Epithelial cell of proximal tubule (primary cell): ENCODE results near the gene FURIN. TPM values are rescaled to one million over a fixed set of nuclear protein-coding genes. Genes with fewer than 3 reads are reported as not detected.

ENCODE experiments used
- DNase-seq: peaks from one replicate; pipeline ENCODE4 v3.0.0-alpha.2; 2011; ENCODE audit warnings: low read depth
- H3K4me3 ChIP-seq: 2 replicates; pipeline ENCODE4 v1.5.1; 2011; ENCODE audit warnings: low read depth, mild to moderate bottlenecking, low read length
- total RNA-seq: library from RNA; depleted of rRNA; stranded (reverse); fragments of >200 nt; gene quantifications from 2 replicates; pipeline ENCODE4 v1.2.3, GENCODE V29; 2015
- TF ChIP-seq, protein P1 (sequence below): conservative IDR thresholded peaks from 2 replicates; pipeline ENCODE4 v1.5.1; 2012; ENCODE audit warnings: low read depth, mild to moderate bottlenecking, low read length

The FURIN gene
- total RNA-seq, 1 donor from 2014 or later, result 91.0 TPM

DNA sequence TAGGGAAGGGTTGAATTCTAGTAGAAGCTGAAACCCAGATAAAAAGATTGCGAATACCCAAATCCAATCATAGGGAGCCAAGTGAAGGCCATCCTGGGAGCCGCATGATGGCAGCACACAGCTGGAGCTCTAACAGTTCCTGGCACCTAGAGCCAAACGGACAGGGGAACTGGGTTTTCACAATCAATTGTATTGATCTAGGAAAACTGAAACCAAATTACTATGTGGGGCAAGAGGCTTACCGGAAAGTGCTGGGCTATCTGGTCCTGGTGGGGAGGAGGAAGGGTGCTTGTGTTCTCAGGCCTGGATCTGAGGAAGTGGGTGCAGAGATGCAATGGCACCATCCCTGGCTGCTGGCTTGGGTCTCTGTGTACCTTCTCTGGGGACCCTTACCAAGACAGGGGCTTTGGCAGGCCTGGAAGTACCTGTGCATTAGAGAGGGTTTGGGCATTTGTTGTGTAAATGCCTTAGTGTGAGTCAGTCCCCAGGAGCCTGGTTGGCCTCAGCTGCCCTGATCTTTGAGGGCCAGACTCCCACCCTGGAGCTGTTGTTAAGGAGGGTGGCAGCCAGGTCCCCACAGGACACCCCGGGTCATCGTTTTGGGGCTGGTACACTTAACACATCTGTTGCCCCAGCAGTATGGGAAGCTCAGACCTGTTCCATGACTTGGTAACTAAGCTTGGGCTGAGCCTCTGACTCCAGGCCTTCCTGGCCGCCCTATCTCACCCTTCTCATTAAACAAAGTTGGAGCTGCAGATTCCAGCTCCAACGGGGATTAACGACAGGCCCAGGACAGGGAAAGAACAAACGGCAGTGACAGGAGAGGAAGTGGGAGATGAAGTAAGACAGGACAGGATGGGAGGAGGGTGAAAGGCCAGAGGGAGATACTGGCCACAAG lies 8.9 kb upstream of the FURIN start:
- no peak overlapping the region for H3K4me3 ChIP-seq

DNA sequence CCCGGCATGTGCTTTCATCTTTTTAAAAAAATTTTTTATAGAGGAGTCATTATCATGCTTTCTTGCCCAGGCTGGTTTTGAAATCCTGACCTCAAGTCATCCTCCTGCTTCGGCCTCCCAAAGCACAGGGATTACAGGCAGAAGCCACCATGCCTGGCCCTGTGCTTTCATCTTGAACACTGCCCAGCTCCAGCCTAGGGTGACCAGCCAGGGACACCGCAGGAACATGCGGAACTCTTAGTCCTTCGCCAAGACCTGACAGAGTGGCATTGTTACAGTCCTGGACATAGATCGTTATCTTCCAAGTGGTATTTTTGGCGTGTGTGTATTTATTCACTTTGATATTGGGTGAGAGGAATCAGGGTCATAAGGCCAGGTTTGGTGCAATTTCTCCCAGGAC lies 7.9 kb upstream of the FURIN start:
- DNase-seq, result no peak
- TF ChIP-seq, protein P1, sequence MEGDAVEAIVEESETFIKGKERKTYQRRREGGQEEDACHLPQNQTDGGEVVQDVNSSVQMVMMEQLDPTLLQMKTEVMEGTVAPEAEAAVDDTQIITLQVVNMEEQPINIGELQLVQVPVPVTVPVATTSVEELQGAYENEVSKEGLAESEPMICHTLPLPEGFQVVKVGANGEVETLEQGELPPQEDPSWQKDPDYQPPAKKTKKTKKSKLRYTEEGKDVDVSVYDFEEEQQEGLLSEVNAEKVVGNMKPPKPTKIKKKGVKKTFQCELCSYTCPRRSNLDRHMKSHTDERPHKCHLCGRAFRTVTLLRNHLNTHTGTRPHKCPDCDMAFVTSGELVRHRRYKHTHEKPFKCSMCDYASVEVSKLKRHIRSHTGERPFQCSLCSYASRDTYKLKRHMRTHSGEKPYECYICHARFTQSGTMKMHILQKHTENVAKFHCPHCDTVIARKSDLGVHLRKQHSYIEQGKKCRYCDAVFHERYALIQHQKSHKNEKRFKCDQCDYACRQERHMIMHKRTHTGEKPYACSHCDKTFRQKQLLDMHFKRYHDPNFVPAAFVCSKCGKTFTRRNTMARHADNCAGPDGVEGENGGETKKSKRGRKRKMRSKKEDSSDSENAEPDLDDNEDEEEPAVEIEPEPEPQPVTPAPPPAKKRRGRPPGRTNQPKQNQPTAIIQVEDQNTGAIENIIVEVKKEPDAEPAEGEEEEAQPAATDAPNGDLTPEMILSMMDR, result no peak
- no peak overlapping the region for H3K4me3 ChIP-seq

More for the DNA sequence above, 8.9 kb upstream of the FURIN start:
- no peak for DNase-seq
- TF ChIP-seq, protein P1, result no peak

DNA sequence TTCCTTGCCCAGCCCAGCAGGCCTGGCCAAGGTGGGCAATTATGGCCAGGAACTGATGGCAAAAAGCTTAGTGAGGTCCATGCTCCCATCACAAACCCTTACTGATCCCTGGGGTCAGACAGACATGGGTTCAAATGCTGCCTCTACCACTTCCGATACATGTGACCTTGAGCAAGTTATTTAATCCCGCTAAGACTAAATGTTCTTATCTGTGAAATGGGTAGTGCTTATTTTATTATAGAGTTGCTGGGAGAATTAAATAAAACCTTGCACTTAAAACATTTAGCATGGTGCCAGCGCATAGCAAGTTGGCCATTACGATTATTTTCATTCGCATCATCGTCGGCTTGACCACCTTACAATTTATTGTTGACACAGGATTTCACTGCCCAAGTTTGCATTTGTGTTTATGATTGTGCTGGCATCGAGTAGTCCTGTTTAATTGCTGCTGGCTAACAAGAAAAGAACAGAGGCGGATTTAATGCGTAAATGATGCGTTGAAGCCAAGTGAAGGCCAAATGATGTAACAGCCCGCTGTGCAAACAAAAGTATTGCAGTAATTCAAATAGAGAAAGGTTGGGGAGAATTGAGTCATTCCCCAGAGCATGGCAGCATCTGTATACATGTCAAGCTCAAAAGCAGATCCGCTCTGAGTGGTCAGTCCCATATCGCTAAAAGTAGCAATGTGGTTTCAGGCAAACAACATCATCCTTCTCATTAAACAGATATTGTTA lies 7.3 kb upstream of the FURIN start:
- no peak for DNase-seq
- TF ChIP-seq, protein P1, result no peak
- no peak overlapping the region for H3K4me3 ChIP-seq

DNA sequence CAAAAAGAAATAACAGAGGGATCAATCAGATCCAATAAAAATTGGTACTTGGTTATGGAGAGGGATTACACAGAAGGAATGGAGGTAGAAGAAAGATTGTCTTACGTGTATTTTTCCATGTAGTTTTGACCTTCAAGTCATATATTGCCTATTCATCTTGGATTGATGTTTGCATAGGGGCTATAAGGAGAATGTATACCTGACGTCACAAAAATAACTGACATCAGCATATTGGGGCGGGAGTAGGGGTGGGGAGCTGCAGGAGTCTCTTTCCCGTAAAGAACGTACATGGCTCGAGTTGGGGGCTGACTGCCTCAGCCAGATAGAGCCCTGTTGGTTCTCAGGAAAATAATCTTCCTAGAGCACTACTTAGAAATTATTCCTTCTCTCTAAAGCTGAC lies 5.9 kb upstream of the FURIN start:
- no peak overlapping the region for H3K4me3 ChIP-seq
- no peak for DNase-seq
- TF ChIP-seq, protein P1, result no peak

DNA sequence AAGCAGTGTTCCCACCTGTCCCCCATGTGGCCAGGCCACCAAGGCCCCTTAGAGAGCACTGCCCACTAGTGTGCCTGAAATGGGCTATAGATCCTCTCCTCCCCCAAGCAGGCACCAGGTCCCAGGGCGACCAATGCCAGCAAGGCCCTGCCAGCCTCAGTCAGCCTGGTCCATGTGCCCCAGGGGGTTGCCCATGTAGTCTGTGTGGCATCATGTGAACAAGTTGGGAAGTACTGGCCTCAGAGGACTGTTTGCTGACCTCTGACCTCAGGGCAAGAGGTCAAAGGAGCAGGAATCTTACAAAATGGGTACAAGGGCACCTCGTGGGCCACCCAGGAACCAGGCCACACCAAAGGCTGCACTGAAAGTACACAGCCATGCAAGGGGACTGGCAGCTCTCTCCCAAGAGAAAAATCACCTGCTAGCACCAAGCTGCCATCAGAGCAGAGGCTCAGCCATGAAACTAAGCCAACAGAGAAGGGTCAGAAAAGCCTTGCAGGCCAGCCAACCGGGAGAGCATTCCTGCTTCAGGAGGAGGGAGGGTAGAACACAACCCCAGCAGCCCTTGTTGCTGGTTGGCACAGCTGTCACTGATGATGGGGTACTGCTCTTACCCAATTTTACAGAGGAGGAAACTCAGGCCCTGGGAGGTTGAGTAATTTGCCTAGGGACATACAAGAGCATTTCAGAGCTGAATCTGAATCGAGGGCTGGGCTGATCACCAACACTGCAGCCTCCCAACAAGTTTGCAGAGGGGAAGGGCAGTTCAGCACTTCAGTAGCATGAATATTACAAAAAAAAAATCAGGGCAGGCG lies 5.2 kb upstream of the FURIN start:
- TF ChIP-seq, protein P1, result no peak
- no peak for DNase-seq
- no peak overlapping the region for H3K4me3 ChIP-seq

DNA sequence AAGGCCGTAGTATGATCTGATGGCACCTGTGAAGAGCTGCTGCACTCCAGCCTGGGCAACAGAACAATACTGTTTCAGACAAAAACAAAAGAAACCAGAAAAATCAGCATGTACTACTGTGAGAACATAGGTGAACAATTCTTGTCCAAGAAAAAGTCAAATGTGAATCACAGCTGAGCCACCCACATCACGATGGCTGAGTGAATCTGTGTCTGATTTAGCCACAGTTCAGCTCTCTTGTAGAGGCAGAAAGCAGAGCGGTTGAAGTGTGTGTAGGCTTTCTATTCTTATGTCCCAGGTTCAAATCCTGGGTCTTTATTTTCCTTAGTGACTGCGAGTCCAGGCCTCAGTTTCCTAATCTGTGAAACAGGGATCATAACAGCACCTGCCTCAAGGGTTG lies 4.4 kb upstream of the FURIN start:
- TF ChIP-seq, protein P1, result no peak
- no peak overlapping the region for H3K4me3 ChIP-seq
- no peak for DNase-seq
